ENCODE results near the gene ZDHHC11.

The ZDHHC11 gene

GRCh38 chr5:850511-851006, at the start of gene ZDHHC11:
Gene ZDHHC11 (minus strand): TSS chr5:850986. CDS start chr5:850602, 384 bp downstream.
- in situ Hi-C loops (cut with MboI; ENCODE audit: low sequenced_read_pairs) = no loop called here

GRCh38 chr5:893711-894110, 42.9 kb upstream of the ZDHHC11 start:
- in situ Hi-C loops (cut with MboI; ENCODE audit: low sequenced_read_pairs) = no loop called here

- in situ Hi-C loops (cut with MboI; ENCODE audit: low sequenced_read_pairs) = no loop called here
Measured at GRCh38 chr5:893137-893506, 42.3 kb upstream of the ZDHHC11 start.

GRCh38 chr5:892394-893136, 41.8 kb upstream of the ZDHHC11 start, which contains the start of the genes BRD9 and TRIP13:
Gene BRD9 (minus strand): TSS chr5:892801. CDS start chr5:892657, 144 bp downstream.
Gene TRIP13 (plus strand): TSS chr5:892884. CDS start chr5:892999, 115 bp downstream.
- in situ Hi-C loops (cut with MboI; ENCODE audit: low sequenced_read_pairs) = no loop called here

DNA sequence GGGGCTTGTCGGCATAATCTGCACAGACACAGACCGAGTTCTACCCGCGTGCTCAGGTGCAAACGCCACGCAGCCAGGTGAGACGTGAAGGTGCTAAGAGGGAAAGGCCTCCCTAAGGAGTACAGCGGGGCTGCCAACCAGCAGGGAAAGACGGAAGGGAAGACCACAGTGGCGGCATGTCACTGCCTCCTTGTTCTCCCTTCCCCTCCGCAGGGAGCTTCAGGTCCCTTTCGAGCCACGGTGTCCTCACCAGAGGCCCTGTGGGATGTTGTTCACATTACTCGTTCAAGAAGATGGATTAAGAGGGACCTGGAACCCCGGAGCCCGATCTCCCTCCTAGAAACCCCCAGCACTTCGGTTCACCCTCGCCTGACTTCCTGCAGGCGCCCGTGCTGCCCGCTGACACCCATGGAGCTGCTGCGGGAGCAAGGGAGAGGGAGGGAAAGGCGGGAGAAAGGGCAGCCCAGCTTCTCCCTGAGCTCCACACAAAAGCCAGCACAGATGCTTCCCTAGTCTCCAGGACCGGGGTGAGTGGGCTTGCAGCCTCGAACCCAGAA, 41.1 kb upstream of the ZDHHC11 start:
- in situ Hi-C loops (cut with MboI; ENCODE audit: low sequenced_read_pairs) = no loop called here

DNA sequence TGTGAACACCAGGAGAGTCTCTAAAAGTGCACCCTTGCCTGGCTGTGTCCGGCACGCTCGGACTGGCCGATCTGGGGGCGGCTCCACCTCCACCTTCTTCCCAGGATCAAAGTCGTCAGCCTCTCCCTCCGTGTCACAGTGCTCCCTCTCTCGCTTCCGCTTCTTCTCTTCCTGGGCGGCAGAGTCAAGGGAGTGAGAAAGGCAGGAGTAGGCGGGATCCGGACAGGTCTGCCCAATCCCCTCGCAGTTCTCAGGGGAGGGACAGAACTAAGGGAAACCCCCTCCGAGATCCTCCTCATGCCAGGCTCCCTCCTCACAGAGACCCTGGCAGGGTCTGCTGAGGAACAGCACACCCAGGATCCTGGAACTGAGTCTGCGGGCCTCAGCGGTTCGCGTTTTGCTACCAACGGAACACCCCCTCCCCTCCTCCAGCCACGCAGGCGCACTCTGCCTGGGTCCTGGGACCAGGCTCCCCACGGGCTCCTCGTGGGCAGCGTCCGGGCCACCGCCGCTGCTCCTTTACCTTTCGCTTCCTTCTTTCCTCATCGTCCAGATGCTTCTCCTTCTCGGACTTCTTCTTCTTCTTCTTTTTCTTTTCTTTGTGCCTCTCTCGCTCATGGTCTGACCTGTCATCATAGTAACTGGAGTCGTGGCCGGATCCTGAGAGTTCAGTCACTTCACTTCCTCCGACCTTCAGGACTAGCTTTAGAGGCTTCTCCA, 40.5 kb upstream of the ZDHHC11 start:
- in situ Hi-C loops (cut with MboI; ENCODE audit: low sequenced_read_pairs) = no loop called here

DNA sequence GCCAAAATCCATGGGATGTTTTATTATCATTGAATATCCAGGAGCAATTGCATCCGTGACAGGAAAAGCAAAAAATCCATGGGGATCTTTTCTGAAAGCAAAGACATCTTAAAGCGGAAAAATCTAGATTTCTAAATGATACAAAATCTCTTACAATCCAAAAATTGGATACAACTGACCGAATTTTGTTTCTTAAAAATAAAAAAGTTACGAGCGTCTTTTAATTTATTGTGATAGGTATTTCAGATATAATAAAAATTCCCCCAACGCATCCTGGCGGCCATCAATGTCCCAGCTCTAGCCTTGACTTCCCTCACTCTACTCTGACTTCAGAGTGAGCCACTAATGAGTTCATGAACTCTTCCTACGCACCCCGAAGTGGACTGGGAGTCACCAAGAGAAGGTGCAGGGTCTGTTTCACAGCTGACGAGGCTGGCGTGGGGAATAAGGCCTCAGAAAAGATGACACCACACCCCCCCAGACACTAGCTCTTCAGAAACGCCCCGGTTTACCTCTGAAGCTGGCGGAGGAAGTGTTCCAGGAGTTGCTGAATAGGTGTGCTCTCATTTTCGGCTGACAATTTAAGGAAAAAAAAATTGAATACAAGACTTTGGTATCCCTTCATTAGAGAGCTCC, 38.4 kb upstream of the ZDHHC11 start:
- in situ Hi-C loops (cut with MboI; ENCODE audit: low sequenced_read_pairs) = no loop called here

DNA sequence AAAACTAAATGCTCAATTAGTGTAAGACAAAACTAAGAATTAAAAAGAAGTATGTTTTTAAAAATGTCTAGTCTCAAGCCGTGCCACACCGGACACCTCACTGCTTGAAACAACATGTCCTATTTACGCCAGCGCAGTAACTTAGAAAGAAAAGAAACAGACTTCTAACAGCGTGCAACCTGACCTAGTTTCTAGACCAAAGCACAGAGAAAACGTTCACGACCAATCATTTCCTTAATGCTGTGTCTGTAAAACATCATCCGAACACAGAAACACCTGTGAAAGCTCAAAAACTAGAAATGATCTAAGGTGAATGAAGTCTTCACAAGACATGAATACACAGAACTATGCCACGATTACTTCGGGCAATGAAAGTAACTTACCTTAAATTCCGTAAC, 37.9 kb upstream of the ZDHHC11 start:
- in situ Hi-C loops (cut with MboI; ENCODE audit: low sequenced_read_pairs) = no loop called here

DNA sequence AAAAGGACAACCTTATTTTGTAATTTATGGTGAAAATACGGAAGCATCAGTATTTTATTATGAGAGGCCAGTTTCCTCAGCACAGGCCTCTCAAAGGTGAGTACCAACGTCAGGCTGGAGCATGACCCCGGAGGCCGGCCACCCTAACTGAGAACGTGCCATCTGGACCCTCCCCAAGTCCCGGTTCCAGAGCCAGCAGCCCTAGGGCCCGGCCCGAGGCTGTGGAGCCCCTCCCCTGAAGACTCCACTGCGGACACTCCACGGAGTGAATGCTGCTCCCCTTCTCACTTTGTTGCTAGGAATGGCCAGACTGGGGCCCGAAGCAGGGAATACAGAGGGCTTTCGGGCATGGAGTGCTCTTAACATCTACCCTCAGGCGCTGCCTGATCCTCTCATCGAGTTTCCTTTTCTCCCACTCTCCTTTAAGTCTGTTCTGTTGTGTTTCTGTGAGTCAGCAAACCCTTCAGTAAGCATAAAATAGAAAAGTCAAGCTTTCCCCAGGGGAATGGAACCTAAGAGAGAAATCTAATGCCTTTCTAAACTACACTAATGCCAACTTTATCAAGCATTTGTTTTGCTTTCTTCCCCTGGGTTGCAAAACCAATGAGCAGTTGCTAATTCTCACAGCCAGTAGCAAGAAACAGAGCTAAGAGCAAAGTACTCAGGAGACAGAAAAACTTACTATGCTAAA, 37.3 kb upstream of the ZDHHC11 start:
- in situ Hi-C loops (cut with MboI; ENCODE audit: low sequenced_read_pairs) = no loop called here

DNA sequence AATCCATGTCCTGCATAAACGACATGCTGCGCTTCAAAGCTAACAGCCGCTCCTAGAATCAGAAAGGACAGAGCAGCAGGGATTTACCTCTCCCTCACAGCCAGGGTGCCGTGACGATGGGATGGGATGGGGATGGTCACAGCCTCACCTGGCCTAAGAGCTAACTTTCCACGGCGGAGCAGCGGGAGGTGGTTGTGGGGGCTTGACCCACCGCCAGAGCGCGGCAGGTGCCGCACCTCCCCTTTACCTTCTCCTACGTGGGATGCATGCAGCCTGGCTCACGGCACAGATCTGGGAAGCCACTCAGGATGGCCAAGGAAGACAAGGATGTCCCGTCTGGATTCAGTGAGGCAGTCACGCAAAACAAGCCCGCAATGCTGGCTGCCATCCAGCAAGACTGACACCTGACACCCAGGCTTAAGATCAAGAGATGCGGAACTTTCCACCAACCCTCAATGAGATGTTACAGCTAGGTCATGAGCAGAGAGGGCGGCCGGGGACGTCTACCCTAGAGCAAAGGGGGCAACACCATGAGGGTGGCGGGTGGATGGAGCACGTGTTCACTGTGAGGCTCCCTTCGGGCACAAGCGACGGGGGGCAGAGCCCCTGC, 36.0 kb upstream of the ZDHHC11 start:
- in situ Hi-C loops (cut with MboI; ENCODE audit: low sequenced_read_pairs) = no loop called here

- in situ Hi-C loops (cut with MboI; ENCODE audit: low sequenced_read_pairs) = no loop called here
Measured at GRCh38 chr5:886036-886435, 35.2 kb upstream of the ZDHHC11 start.

- in situ Hi-C loops (cut with MboI; ENCODE audit: low sequenced_read_pairs) = no loop called here
Measured at GRCh38 chr5:885529-885928, 34.7 kb upstream of the ZDHHC11 start.

DNA sequence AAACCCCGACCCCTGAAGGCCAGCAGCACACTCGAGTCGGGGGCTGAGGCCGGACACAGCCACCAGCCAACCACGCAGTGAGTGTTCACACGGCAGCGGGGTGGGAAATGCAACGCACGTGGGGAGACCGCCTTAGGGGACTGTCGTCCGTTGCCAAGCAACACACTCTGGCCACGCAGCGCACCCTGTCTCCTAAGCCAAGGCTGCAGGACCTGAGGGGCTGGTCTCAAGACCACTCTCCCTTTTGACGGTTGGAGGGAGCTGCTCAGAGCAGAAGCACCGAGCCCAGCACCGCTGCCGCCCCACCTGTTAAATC, 34.3 kb upstream of the ZDHHC11 start:
- in situ Hi-C loops (cut with MboI; ENCODE audit: low sequenced_read_pairs) = no loop called here

DNA sequence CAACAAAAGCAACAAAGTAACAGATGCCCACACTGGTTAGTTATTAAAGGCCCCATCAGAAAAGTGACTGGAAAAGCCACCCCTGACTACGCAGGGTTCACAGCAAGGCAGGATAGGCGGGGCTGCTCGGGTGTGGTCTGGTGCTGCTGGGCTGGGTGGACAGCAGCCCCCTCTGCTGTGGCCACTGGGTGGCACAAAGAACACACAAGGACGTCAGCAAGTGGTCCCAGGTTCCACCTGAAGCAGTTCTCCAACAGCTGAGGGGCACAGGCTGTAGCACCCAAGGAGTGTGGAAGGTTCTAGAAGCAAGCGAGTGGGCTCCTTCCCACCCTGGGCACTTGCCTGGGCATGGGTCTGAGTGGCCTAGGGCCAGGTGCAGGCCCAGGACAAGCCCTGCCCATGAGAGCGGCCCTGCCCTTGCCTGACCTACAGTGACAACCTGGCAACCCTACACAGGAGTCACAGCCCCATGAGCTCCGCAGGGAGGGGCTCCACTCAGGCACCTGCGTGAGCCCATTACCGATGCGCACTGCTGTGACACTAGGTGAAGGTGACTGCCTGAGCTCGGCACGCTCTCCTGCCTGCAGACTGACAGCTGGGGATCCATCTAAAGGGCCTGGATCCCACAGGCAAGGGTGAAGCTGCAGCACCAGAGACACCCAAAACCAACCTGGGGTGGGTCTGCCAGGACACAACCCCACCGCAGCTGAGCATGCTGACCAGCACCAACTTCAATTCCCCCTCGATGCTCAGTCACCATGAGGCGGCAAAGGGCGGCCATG, 33.8 kb upstream of the ZDHHC11 start:
- in situ Hi-C loops (cut with MboI; ENCODE audit: low sequenced_read_pairs) = no loop called here

DNA sequence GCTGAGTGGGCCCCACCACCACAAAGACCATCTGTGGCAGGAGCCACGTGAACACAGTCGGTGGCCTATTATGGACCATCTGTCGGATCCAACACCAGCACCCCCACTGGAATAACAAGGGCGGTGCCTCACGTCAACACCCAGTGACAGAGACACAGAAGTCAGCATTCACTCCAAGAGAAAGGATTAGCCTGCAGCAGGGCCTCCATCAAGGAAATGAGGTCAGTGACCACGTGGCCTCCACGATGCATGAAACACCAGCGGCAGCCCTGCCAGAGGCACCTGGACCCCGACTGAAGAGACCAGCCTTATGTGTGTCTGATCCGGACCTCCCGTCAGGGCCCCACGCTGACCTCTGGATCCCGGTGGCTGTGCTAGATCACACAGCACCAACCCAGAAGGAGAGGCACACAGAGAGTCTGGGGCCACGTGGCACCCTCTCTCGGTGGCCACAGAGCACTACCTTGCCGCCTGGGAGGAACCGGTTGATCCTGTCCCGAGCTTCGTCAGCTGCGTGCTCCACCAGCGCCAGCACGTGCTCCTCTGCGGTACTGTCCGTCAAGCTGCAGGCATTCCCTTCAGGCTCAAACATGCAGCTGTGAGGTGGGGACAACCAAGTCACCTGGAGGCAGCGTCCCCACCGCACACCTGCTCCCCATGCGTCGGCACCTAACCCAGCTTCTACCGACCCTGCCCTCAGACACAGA, 32.8 kb upstream of the ZDHHC11 start:
- in situ Hi-C loops (cut with MboI; ENCODE audit: low sequenced_read_pairs) = no loop called here

GRCh38 chr5:882253-883183, 31.7 kb upstream of the ZDHHC11 start:
- in situ Hi-C loops (cut with MboI; ENCODE audit: low sequenced_read_pairs) = no loop called here

- in situ Hi-C loops (cut with MboI; ENCODE audit: low sequenced_read_pairs) = no loop called here
Measured at GRCh38 chr5:881551-881935, 30.8 kb upstream of the ZDHHC11 start.

All from hTERT RPE-1 (cell line).